Measurements from ENCODE around the gene CCDC51. TPM values are rescaled to one million over a fixed set of nuclear protein-coding genes. Genes with fewer than 3 reads are reported as not detected.

Gene CCDC51
- total RNA-seq, 1 donor from 2014 or later: 55.3 TPM

DNA sequence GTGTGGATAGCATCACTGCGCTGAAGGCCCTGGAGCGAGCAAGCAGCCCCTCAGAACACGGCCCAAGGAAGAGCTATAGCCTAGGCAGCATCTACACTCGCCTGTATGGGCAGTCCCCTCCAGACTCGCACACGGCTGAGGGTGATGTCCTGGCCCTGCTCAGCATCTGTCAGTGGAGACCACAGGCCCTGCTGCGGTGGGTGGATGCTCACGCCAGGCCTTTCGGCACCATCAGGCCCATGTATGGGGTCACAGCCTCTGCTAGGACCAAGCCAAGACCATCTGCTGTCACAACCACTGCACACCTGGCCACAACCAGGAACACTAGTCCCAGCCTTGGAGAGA lies 27.2 kb upstream of the CCDC51 start:
- H3K36me3 ChIP-seq (ENCODE audit: control insufficient read depth, insufficient read depth, low read length): peaks cover 19% of the 10 kb centered on the region
- TF ChIP-seq, protein P1, sequence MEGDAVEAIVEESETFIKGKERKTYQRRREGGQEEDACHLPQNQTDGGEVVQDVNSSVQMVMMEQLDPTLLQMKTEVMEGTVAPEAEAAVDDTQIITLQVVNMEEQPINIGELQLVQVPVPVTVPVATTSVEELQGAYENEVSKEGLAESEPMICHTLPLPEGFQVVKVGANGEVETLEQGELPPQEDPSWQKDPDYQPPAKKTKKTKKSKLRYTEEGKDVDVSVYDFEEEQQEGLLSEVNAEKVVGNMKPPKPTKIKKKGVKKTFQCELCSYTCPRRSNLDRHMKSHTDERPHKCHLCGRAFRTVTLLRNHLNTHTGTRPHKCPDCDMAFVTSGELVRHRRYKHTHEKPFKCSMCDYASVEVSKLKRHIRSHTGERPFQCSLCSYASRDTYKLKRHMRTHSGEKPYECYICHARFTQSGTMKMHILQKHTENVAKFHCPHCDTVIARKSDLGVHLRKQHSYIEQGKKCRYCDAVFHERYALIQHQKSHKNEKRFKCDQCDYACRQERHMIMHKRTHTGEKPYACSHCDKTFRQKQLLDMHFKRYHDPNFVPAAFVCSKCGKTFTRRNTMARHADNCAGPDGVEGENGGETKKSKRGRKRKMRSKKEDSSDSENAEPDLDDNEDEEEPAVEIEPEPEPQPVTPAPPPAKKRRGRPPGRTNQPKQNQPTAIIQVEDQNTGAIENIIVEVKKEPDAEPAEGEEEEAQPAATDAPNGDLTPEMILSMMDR (IDR thresholded peaks at IDR 0.05; ENCODE audit: insufficient read depth, low read length, severe bottlenecking): no peak
- FAIRE-seq: no peak
- DNase-seq (ENCODE audit: low read depth): no peak
- H3K27me3 ChIP-seq (ENCODE audit: control insufficient read depth, insufficient read depth, low read length): no peaks in the 10 kb centered on the region
- H3K4me3 ChIP-seq (ENCODE audit: low read depth, low read length): no peak overlapping the region

- Histone ChIP-seq H3K36me3 (ENCODE audit: control insufficient read depth, insufficient read depth, low read length) (peaks cover 19% of the 10 kb centered on the region), H3K27me3 (ENCODE audit: control insufficient read depth, insufficient read depth, low read length) (no peaks in the 10 kb centered on the region), H3K4me3 (ENCODE audit: low read depth, low read length) (peak overlapping the region; percentile 30)
- FAIRE-seq: no peak
- no peak for DNase-seq (ENCODE audit: low read depth)
- TF ChIP-seq, protein P1 (IDR thresholded peaks at IDR 0.05; ENCODE audit: insufficient read depth, low read length, severe bottlenecking): no peak
Measured at GRCh38 chr3:48466386-48467109, 26.6 kb upstream of the CCDC51 start.

DNA sequence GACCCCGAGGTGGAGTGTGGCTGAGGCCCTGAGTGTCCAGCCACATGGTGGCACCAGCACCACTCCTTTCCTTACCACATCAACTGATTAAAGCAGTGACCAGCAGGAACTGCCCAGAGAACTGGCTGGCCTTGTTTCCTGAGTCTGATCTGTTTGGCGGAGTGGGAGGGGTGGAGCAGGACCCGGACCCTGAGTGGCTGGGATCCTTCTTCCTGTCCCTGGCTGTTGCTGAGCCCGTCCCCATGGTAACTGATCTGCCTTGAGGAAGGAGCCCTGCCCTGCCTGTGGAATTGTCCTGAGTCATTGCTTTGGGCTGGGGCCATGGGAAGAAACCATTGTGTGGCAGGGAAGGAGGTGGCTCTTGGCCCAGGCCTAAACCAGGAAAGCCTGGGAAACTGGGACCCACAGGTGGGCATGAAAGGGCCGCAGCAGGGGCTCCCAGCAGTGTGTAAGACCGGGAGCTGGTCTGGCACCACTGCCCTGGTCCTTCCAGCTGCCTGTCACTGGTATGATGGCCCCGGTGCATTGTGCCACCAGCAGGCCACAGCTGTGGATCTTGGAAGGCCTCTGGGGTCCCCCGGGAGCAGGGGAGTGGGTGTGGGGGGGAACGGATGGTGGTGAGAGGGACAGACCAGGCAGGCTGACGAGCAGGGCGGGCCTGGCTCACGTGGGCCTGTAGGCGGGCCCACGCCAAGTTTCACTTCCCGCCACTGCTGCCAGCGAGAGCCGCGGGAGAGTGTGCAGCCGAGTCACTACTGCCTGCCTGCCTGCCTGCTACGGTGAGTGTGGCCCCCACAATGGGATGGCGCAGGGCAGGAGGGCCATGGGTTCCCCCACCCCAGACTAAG lies 25.8 kb upstream of the CCDC51 start:
- FAIRE-seq: peak; percentile 99
- TF ChIP-seq, protein P1 (IDR thresholded peaks at IDR 0.05; ENCODE audit: insufficient read depth, low read length, severe bottlenecking): peak; percentile 71
- DNase-seq (ENCODE audit: low read depth): peak; percentile 99
- Histone ChIP-seq H3K4me3 (ENCODE audit: low read depth, low read length) (peak overlapping the region; percentile 30), H3K36me3 (ENCODE audit: control insufficient read depth, insufficient read depth, low read length) (peaks cover 23% of the 10 kb centered on the region), H3K27me3 (ENCODE audit: control insufficient read depth, insufficient read depth, low read length) (no peaks in the 10 kb centered on the region)

DNA sequence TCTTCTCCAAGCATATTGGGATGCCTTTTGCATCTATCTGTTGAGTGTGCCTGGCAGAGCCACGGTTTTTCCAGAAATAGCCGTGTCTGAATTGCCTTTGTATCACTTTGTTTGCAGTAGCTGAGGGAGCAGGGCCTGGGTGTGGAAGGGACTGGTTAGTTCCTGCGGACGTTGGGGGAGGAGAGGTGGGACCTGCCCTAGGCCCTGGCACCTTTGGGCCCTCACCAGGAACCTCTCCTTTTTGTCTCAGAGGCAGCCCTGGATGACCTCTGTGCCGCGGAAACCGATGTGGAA lies 25.3 kb upstream of the CCDC51 start:
- H3K36me3 ChIP-seq (ENCODE audit: control insufficient read depth, insufficient read depth, low read length): peaks cover 23% of the 10 kb centered on the region
- TF ChIP-seq, protein P1 (IDR thresholded peaks at IDR 0.05; ENCODE audit: insufficient read depth, low read length, severe bottlenecking): no peak
- no peak overlapping the region for H3K4me3 ChIP-seq (ENCODE audit: low read depth, low read length)
- no peak for FAIRE-seq
- no peak for DNase-seq (ENCODE audit: low read depth)
- no peaks in the 10 kb centered on the region for H3K27me3 ChIP-seq (ENCODE audit: control insufficient read depth, insufficient read depth, low read length)

- TF ChIP-seq, protein P1 (IDR thresholded peaks at IDR 0.05; ENCODE audit: insufficient read depth, low read length, severe bottlenecking): no peak
- no peaks in the 10 kb centered on the region for H3K27me3 ChIP-seq (ENCODE audit: control insufficient read depth, insufficient read depth, low read length)
- DNase-seq (ENCODE audit: low read depth) (no peak), FAIRE-seq (no peak)
- H3K36me3 ChIP-seq (ENCODE audit: control insufficient read depth, insufficient read depth, low read length): peaks cover 24% of the 10 kb centered on the region
- no peak overlapping the region for H3K4me3 ChIP-seq (ENCODE audit: low read depth, low read length)
Measured at GRCh38 chr3:48464713-48465221, 24.8 kb upstream of the CCDC51 start.
